H1 (cell line): Measurements from ENCODE around the gene C15orf39. TPM values are rescaled to one million over a fixed set of nuclear protein-coding genes. Genes with fewer than 3 reads are reported as not detected.
"Not testable (repeated sequence)": the region's sequence is repeated elsewhere in the genome, so short reads cannot be mapped to it uniquely, and the experiment has no call there.

Experiments
- CTCF ChIA-PET: fragments of 300-600 bp; sonication (Branson Sonifier 250); formaldehyde crosslinking; loops from one replicate; lab custom pipeline; 2021; ENCODE audit not compliant: partially characterized antibody; lab: Charles Lee
- POLR2A ChIA-PET: fragments of 300-600 bp; sonication (Branson Sonifier 250); formaldehyde crosslinking; loops from one replicate; lab custom pipeline; 2021; ENCODE audit warnings: inconsistent platforms; ENCODE audit not compliant: partially characterized antibody; lab: Charles Lee
- DNase-seq, 2 experiments: peaks; one replicate each; pipeline versions ENCODE4 v3.0.0 to v3.0.0-alpha.2; 2010 to 2022; ENCODE audit warnings: low spot score in 2 of 2, low read depth in 1 of 2, mixed read lengths in 1 of 2
- FAIRE-seq: peaks from 2 replicates; lab custom pipeline; 2011; peaks lifted over from hg19 to GRCh38; lab: Jason Lieb, UNC
- H2AFZ ChIP-seq: 2 replicates; pipeline ENCODE4 v1.8.1; 2012; ENCODE audit warnings: low read length, inconsistent platforms
- H2AK5ac ChIP-seq: 2 replicates; pipeline ENCODE4 v1.6.1; 2013; ENCODE audit warnings: low read depth, low read length
- H2BK120ac ChIP-seq: replicated peaks from 2 replicates; pipeline ENCODE3; 2013; ENCODE audit warnings: low read depth, low read length, inconsistent platforms
- H2BK12ac ChIP-seq: 2 replicates; pipeline ENCODE4 v1.6.1; 2013; ENCODE audit warnings: low read depth, low read length
- H2BK15ac ChIP-seq: 2 replicates; pipeline ENCODE4 v1.6.1; 2013; ENCODE audit warnings: low read length
- H2BK20ac ChIP-seq: 2 replicates; pipeline ENCODE4 v1.6.1; 2013; ENCODE audit warnings: low read length
- H2BK5ac ChIP-seq: 2 replicates; pipeline ENCODE4 v1.6.1; 2013; ENCODE audit warnings: low read depth, low read length
- H3K14ac ChIP-seq: 2 replicates; pipeline ENCODE4 v1.6.1; 2013; ENCODE audit warnings: inconsistent platforms; ENCODE audit not compliant: insufficient read length
- H3K18ac ChIP-seq: 2 replicates; pipeline ENCODE4 v1.6.1; 2013; ENCODE audit warnings: low read length; ENCODE audit errors: extremely low read depth
- H3K23ac ChIP-seq: 2 replicates; pipeline ENCODE4 v1.6.1; 2013; ENCODE audit warnings: inconsistent platforms; ENCODE audit not compliant: insufficient read length
- H3K23me2 ChIP-seq: 2 replicates; pipeline ENCODE4 v1.6.1; 2013; ENCODE audit warnings: low read depth, low read length
- H3K27ac ChIP-seq: 2 replicates; pipeline ENCODE4 v1.6.1; 2011; ENCODE audit warnings: low read depth, low read length, inconsistent platforms
- H3K27me3 ChIP-seq, 4 experiments: replicated peaks in 1 of 4; 1 replicate in 1 of 4; 2 replicates in 3 of 4; pipeline versions ENCODE4 v1.6.1 to v1.8.1; 2011 to 2013; ENCODE audit warnings: low read length in 3 of 4, mild to moderate bottlenecking in 3 of 4, inconsistent platforms in 2 of 4, mixed read lengths in 2 of 4, moderate library complexity in 1 of 4; ENCODE audit not compliant: control insufficient read depth in 3 of 4, insufficient read depth in 3 of 4; ENCODE audit errors: extremely low read depth in 1 of 4
- H3K36me3 ChIP-seq, 4 experiments: 2 replicates each; pipeline versions ENCODE4 v1.6.1 to v1.8.1; 2011 to 2013; ENCODE audit warnings: mild to moderate bottlenecking in 4 of 4, low read length in 3 of 4, moderate library complexity in 2 of 4, control low read depth in 1 of 4, inconsistent platforms in 1 of 4; ENCODE audit not compliant: insufficient read depth in 4 of 4, control insufficient read depth in 2 of 4
- H3K4ac ChIP-seq: replicated peaks from 2 replicates; pipeline ENCODE3; 2013; ENCODE audit warnings: low read length, low read depth, mixed read lengths, inconsistent platforms; ENCODE audit not compliant: insufficient read length
- H3K4me1 ChIP-seq, 4 experiments: replicated peaks in 1 of 4; 1 replicate in 1 of 4; 2 replicates in 3 of 4; pipeline versions ENCODE4 v1.6.1 to v1.8.1; 2011 to 2013; ENCODE audit warnings: low read length in 3 of 4, inconsistent platforms in 2 of 4, mixed read lengths in 1 of 4; ENCODE audit not compliant: insufficient read depth in 4 of 4, control insufficient read depth in 3 of 4
- H3K4me2 ChIP-seq, 2 experiments: 2 replicates each; pipeline versions ENCODE4 v1.6.1 to v1.8.1; 2011 to 2013; ENCODE audit warnings: low read depth in 2 of 2, low read length in 2 of 2, control low read depth in 1 of 2, inconsistent platforms in 1 of 2, mild to moderate bottlenecking in 1 of 2; ENCODE audit not compliant: insufficient read depth in 1 of 2
- H3K4me3 ChIP-seq, 4 experiments: fragments of 200-600, 300-600 bp in 1 of 4; sonication (generic), shearing (Covaris generic), sonication (Bioruptor Twin) in 1 of 4; 2 replicates each; pipeline versions ENCODE4 v1.5.1 to v1.8.1; 2011 to 2016; ENCODE audit warnings: low read length in 4 of 4, low read depth in 3 of 4, control low read depth in 2 of 4, inconsistent platforms in 2 of 4, mild to moderate bottlenecking in 2 of 4, mixed read lengths in 1 of 4, moderate library complexity in 1 of 4; ENCODE audit not compliant: insufficient read depth in 2 of 4; ENCODE audit errors: extremely low read depth in 1 of 4
- H3K56ac ChIP-seq: replicated peaks from 2 replicates; pipeline ENCODE3; 2013; ENCODE audit warnings: low read depth, mild to moderate bottlenecking, mixed read lengths, low read length, inconsistent platforms; ENCODE audit not compliant: insufficient read length
- H3K79me1 ChIP-seq: 2 replicates; pipeline ENCODE4 v1.6.1; 2013; ENCODE audit warnings: low read depth, low read length, control low read depth
- H3K79me2 ChIP-seq, 2 experiments: 2 replicates each; pipeline versions ENCODE4 v1.6.1 to v1.8.1; 2012 to 2013; ENCODE audit warnings: low read length in 2 of 2, mild to moderate bottlenecking in 2 of 2, inconsistent platforms in 1 of 2; ENCODE audit not compliant: insufficient read depth in 2 of 2, control insufficient read depth in 1 of 2
- H3K9ac ChIP-seq, 4 experiments: replicated peaks in 1 of 4; 1 replicate in 1 of 4; 2 replicates in 3 of 4; pipeline versions ENCODE4 v1.6.1 to v1.8.1; 2011 to 2013; ENCODE audit warnings: low read depth in 3 of 4, low read length in 3 of 4, control low read depth in 2 of 4, mild to moderate bottlenecking in 2 of 4, moderate library complexity in 2 of 4, inconsistent platforms in 1 of 4; ENCODE audit errors: extremely low read depth in 1 of 4
- H3K9me3 ChIP-seq, 2 experiments: 2 replicates each; pipeline versions ENCODE4 v1.6.1 to v1.8.1; 2012 to 2013; ENCODE audit warnings: mild to moderate bottlenecking in 2 of 2, moderate library complexity in 2 of 2, control low read depth in 1 of 2, inconsistent platforms in 1 of 2, low read depth in 1 of 2, low read length in 1 of 2, mixed read lengths in 1 of 2; ENCODE audit not compliant: insufficient read depth in 2 of 2
- H4K20me1 ChIP-seq, 2 experiments: replicated peaks in 1 of 2; 2 replicates each; pipeline versions ENCODE3 to v1.8.1; 2011 to 2013; ENCODE audit warnings: inconsistent platforms in 2 of 2, low read length in 2 of 2, mild to moderate bottlenecking in 1 of 2; ENCODE audit not compliant: insufficient read depth in 2 of 2, control insufficient read depth in 1 of 2
- H4K5ac ChIP-seq: 2 replicates; pipeline ENCODE4 v1.6.1; 2013; ENCODE audit warnings: low read length, low read depth, mixed read lengths, inconsistent platforms; ENCODE audit not compliant: insufficient read length
- H4K8ac ChIP-seq: 2 replicates; pipeline ENCODE4 v1.8.0; 2013; ENCODE audit warnings: mild to moderate bottlenecking, moderate library complexity, low read length, inconsistent platforms; ENCODE audit not compliant: insufficient read depth; ENCODE audit errors: extremely low read depth
- H4K91ac ChIP-seq: replicated peaks from 2 replicates; pipeline ENCODE3; 2013; ENCODE audit warnings: low read length, mixed read lengths, inconsistent platforms; ENCODE audit not compliant: insufficient read length
- CBX5 ChIP-seq: fragments of 300-800, 300-1000 bp; sonication (generic); IDR thresholded peaks from 2 replicates; pipeline ENCODE4 v1.7.1; 2016; ENCODE audit warnings: antibody characterized with exemption, low read length, low read depth
- EZH2 ChIP-seq: fragments of 200-600 bp; sonication (generic); IDR thresholded peaks from 2 replicates; pipeline ENCODE4 v1.7.1; 2012; ENCODE audit warnings: low read depth, mild to moderate bottlenecking, moderate library complexity, low read length, inconsistent platforms; ENCODE audit not compliant: severe bottlenecking
- WGBS, 2 experiments: shearing (Covaris generic) in 1 of 2; methylation state at CpG; one replicate each; pipeline versions ENCODE4 v1.1.6 to v1.1.7; 2013 to 2015; ENCODE audit warnings: low lambda C conversion rate in 2 of 2, mixed read lengths in 2 of 2, inconsistent platforms in 1 of 2, low coverage in 1 of 2, missing lambda C conversion rate in 1 of 2; ENCODE audit not compliant: insufficient replicate concordance in 2 of 2, insufficient coverage in 1 of 2, insufficient read length in 1 of 2; ENCODE audit errors: extremely low coverage in 1 of 2, missing lambda C conversion rate in 1 of 2; 5-methylcytosine and 5-hydroxymethylcytosine counted together
- polyA plus RNA-seq, 7 experiments: library from polyadenylated mRNA; depleted of rRNA in 3 of 7; stranded (reverse) in 5 of 7; unstranded in 2 of 7; fragments of >200 nt in 5 of 7; fragments of 200-250 nt in 2 of 7; gene quantifications; 1 replicate in 5 of 7; 2 replicates in 1 of 7; 4 replicates in 1 of 7; pipeline versions ENCODE4 v1.2.1 to v1.2.3, GENCODE V29; 2011 to 2013; ENCODE audit warnings: missing spikeins in 2 of 7, mixed read lengths in 2 of 7
- total RNA-seq: library from RNA; stranded (reverse); fragmentation: NEBNext Ultra II Directional; extraction: Animal tissue kit (Norgen Biotek cat#: 25700); gene quantifications from 2 replicates; pipeline ENCODE4 v1.2.1, GENCODE V29; 2021

C15orf39 gene
- total and polyA plus RNA-seq, 2 of the 8 experiments (the other 6 are each of a cell fraction or from before 2014, with no cell fraction given), result 13.8 to 38.5 TPM

GRCh38 chr15:75238150-75238549 is 36.5 kb downstream of the C15orf39 start:
- H4K5ac ChIP-seq, result no peak overlapping the region
- H2BK20ac ChIP-seq, result no peak overlapping the region
- peak overlapping the region; percentile 0; the same call in 1 of the 2 replicates for H2BK15ac ChIP-seq
- no peaks in the 10 kb centered on the region for H3K23me2 ChIP-seq
- DNase-seq (no peak), FAIRE-seq (no peak)
- H3K79me2 ChIP-seq, result no peaks in the 10 kb centered on the region
- no peak overlapping the region for H3K56ac ChIP-seq
- H4K8ac ChIP-seq, result no peak overlapping the region
- TF ChIP-seq EZH2 (no peak), CBX5 (no peak)
- H2BK5ac ChIP-seq, result no peak overlapping the region
- no peak overlapping the region for H3K9ac ChIP-seq
- no peak overlapping the region for H2BK120ac ChIP-seq
- H3K36me3 ChIP-seq, result no peaks in the 10 kb centered on the region
- no peak overlapping the region for H3K4me3 ChIP-seq
- no peak overlapping the region for H3K27ac ChIP-seq
- WGBS, 2 experiments, result 86% methylated on average over 2 of the region's 5 CpGs; no CpG with 5 or more reads in 1 of the 2 experiments
- no peak overlapping the region for H4K91ac ChIP-seq
- POLR2A ChIA-PET, result no interaction called here
- CTCF ChIA-PET, result no interaction called here
- no peak overlapping the region for H3K14ac ChIP-seq
- no peak overlapping the region for H2AK5ac ChIP-seq
- no peaks in the 10 kb centered on the region for H4K20me1 ChIP-seq
- H3K4me2 ChIP-seq, result no peak overlapping the region
- no peak overlapping the region for H3K23ac ChIP-seq
- no peaks in the 10 kb centered on the region for H3K9me3 ChIP-seq
- no peak overlapping the region; the same call in 1 of the 2 replicates for H2BK12ac ChIP-seq
- H3K79me1 ChIP-seq, result no peaks in the 10 kb centered on the region
- H3K27me3 ChIP-seq, result no peaks in the 10 kb centered on the region; a peak in 1 of 7 replicates
- H3K4me1 ChIP-seq, result peaks cover 0 to 3% (median 1%) of the 10 kb centered on the region in 4 experiments; a peak in 2 of 7 replicates
- H2AFZ ChIP-seq, result no peak overlapping the region
- no peak overlapping the region for H3K4ac ChIP-seq
- H3K18ac ChIP-seq, result no peak overlapping the region

- CTCF ChIA-PET, result not testable (repeated sequence)
Measured at GRCh38 chr15:75245741-75246140, 44.1 kb downstream of the C15orf39 start.

More at GRCh38 chr15:75245741-75246140, 44.1 kb downstream of the C15orf39 start:
- H2AFZ ChIP-seq, H3K36me3 ChIP-seq, H3K9me3 ChIP-seq, H4K8ac ChIP-seq, H3K79me2 ChIP-seq, H4K5ac ChIP-seq, H3K4me3 ChIP-seq, POLR2A ChIA-PET, H3K23me2 ChIP-seq, H2BK12ac ChIP-seq, H3K9ac ChIP-seq, H2BK5ac ChIP-seq, H4K20me1 ChIP-seq, H2BK20ac ChIP-seq, H3K18ac ChIP-seq, H3K23ac ChIP-seq, H3K56ac ChIP-seq, H3K4ac ChIP-seq, H2AK5ac ChIP-seq, H4K91ac ChIP-seq, H3K4me2 ChIP-seq, H2BK15ac ChIP-seq, H3K79me1 ChIP-seq, FAIRE-seq, DNase-seq, H3K27ac ChIP-seq, H3K27me3 ChIP-seq, H2BK120ac ChIP-seq, H3K14ac ChIP-seq, H3K4me1 ChIP-seq: not testable (repeated sequence)
- WGBS, 2 experiments, result 88% methylated on average over 1 of the region's 1 CpG; no CpG with 5 or more reads in 1 of the 2 experiments
